DOHH2 (cell line): ENCODE measurements around the gene LRRC71.

Experiments
- CTCF ChIP-seq: fragments of 200-600 bp; sonication (generic); IDR thresholded peaks from one replicate; pipeline ENCODE4 v1.5.1; 2014; ENCODE audit warnings: antibody characterized with exemption, mild to moderate bottlenecking, low read depth, low read length; ENCODE audit not compliant: poor library complexity, severe bottlenecking
- EZH2phosphoT487 ChIP-seq: fragments of 200-600 bp; sonication (generic); IDR thresholded peaks from 2 replicates; pipeline ENCODE4 v1.6.1; 2017; ENCODE audit warnings: borderline replicate concordance, mild to moderate bottlenecking, antibody characterized with exemption, low read length, moderate library complexity, mixed read lengths

DNA sequence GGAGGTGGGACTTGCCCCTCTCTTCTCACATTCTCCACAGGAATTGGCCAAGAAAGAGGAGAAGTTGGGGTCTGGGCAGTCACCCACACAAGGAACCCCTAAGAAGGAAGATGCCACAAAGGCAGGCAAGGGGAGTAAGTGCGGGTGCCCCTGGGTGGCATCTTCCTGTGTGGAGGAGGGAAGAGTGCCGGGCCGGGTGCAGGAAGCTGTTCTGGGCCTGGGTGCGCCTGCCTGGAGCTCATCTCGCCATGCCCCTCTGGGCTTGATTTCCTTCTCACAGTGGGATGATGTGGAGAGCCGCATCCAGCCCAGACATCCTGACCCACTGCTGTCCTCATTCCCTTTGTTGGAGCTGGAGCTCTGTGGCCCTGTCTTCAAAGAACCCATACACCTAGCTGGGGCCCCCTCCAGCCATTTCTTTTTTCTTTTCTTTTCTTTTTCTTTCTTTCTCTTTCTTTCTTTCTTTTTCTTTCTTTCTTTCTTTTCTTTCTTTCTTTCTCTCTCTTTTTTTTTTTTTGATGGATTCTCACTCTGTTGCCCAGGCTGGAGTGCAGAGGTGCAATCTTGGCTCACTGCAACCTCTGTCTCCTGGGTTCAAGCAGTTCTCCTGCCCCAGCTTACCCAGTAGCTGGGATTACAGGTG is 9.3 kb downstream of the LRRC71 start:
- TF ChIP-seq CTCF, result no peak
- TF ChIP-seq EZH2phosphoT487, result no peak
